ENCODE data around the gene ZBTB7A. TPM values are rescaled to one million over a fixed set of nuclear protein-coding genes. Genes with fewer than 3 reads are reported as not detected.

The ZBTB7A gene
- total RNA-seq, 1 experiment from 2014 or later = 27.9 TPM

- Mint-ChIP-seq H3K4me1 (peaks cover 23% of the 10 kb centered on the region), H3K27ac (no peak overlapping the region)
- no peak for ATAC-seq
Observed at GRCh38 chr19:4066176-4066606, 508 bp downstream of the ZBTB7A start.

GRCh38 chr19:4065430-4066175, 1.1 kb downstream of the ZBTB7A start:
- no peak for TF ChIP-seq ERG (CRISPR knock-in tag; IDR thresholded peaks at IDR 0.05)
- TF ChIP-seq SP1 (CRISPR knock-in tag; conservative IDR thresholded peaks at IDR 0.05) = peak; percentile 99
- TF ChIP-seq NFATC4 (CRISPR knock-in tag; IDR thresholded peaks at IDR 0.05) = no peak
- TF ChIP-seq NFYB (CRISPR knock-in tag; conservative IDR thresholded peaks at IDR 0.05; ENCODE audit: low read depth) = peak; percentile 82
- TF ChIP-seq CREB1 (CRISPR knock-in tag; IDR thresholded peaks at IDR 0.05) = no peak
- no peak for TF ChIP-seq CBFB (CRISPR knock-in tag; IDR thresholded peaks at IDR 0.05; ENCODE audit: low read depth)
- TF ChIP-seq HMGA2 (CRISPR knock-in tag; IDR thresholded peaks at IDR 0.05) = no peak
- TF ChIP-seq SOX15 (CRISPR knock-in tag; IDR thresholded peaks at IDR 0.05) = no peak
- H3K36me3 Mint-ChIP-seq = no peaks in the 10 kb centered on the region
- H3K27me3 Mint-ChIP-seq (ENCODE audit: low read depth) = peaks cover 26% of the 10 kb centered on the region
- H3K4me3 Mint-ChIP-seq = no peak overlapping the region
- DNase-seq (ENCODE audit: low spot score) = peak; percentile 97
- no peaks in the 10 kb centered on the region for H3K9me3 Mint-ChIP-seq
- POLR2A ChIA-PET = interaction anchor here (0.5 to 0.6 kb wide), 2 partner anchors 41 to 95 kb away, joined by 3 to 4 read pairs; partner anchors contain the start of gene DAPK3
- H3K27ac Mint-ChIP-seq = no peak overlapping the region
- CTCF ChIA-PET = interaction anchor here (0.6 to 1.5 kb wide), 7 partner anchors 20 to 227 kb away, joined by 3 to 10 read pairs (median 4); partner anchors contain the start of gene PIAS4
- peak; percentile 81 for ATAC-seq
- H3K4me1 Mint-ChIP-seq = peaks cover 26% of the 10 kb centered on the region

More at GRCh38 chr19:4066176-4066606, 508 bp downstream of the ZBTB7A start:
- POLR2A ChIA-PET = interaction anchor here (0.5 to 1.0 kb wide), 3 partner anchors 32 to 95 kb away, joined by 3 to 4 read pairs (median 3); partner anchors contain the start of gene DAPK3
- H3K36me3 Mint-ChIP-seq = no peaks in the 10 kb centered on the region
- H3K27me3 Mint-ChIP-seq (ENCODE audit: low read depth) = peaks cover 27% of the 10 kb centered on the region
- CTCF ChIA-PET = interaction anchor here (0.6 to 1.5 kb wide), 7 partner anchors 21 to 228 kb away, joined by 3 to 10 read pairs (median 4); partner anchors contain the start of gene PIAS4
- no peak for DNase-seq (ENCODE audit: low spot score)
- no peaks in the 10 kb centered on the region for H3K9me3 Mint-ChIP-seq
- H3K4me3 Mint-ChIP-seq = peak overlapping the region; percentile 43
- TF ChIP-seq PRRX2 (CRISPR knock-in tag; IDR thresholded peaks at IDR 0.05) (no peak), E2F1 (CRISPR knock-in tag; IDR thresholded peaks at IDR 0.05) (no peak), ESRRA (CRISPR knock-in tag; IDR thresholded peaks at IDR 0.05; ENCODE audit: borderline replicate concordance) (no peak), MLX (CRISPR knock-in tag; IDR thresholded peaks at IDR 0.05) (no peak), NFYB (CRISPR knock-in tag; conservative IDR thresholded peaks at IDR 0.05; ENCODE audit: low read depth) (no peak), ZNF219 (CRISPR knock-in tag; IDR thresholded peaks at IDR 0.05; ENCODE audit: borderline replicate concordance) (no peak)

GRCh38 chr19:4064496-4065260, 2.0 kb downstream of the ZBTB7A start:
- peak overlapping the region; percentile 79 for H3K4me3 Mint-ChIP-seq
- H3K4me1 Mint-ChIP-seq = peaks cover 31% of the 10 kb centered on the region
- DNase-seq (ENCODE audit: low spot score) (no peak), ATAC-seq (no peak)
- POLR2A ChIA-PET = no interaction called here
- TF ChIP-seq ZNF423 (CRISPR knock-in tag; IDR thresholded peaks at IDR 0.05) (peak; percentile 69), ZNF416 (CRISPR knock-in tag; IDR thresholded peaks at IDR 0.05) (no peak), USF2 (CRISPR knock-in tag; IDR thresholded peaks at IDR 0.05) (peak; percentile 35; the same call in 1 of the 2 replicates), ELF4 (CRISPR knock-in tag; IDR thresholded peaks at IDR 0.05; ENCODE audit: low read depth) (0 out of 2 replicates have a peak, but pooled peaks have one; percentile 59), HMGXB4 (CRISPR knock-in tag; IDR thresholded peaks at IDR 0.05) (peak; percentile 46; the same call in 1 of the 2 replicates), NR3C1 (CRISPR knock-in tag; conservative IDR thresholded peaks at IDR 0.05; ENCODE audit: low read depth) (no peak), ZNF317 (CRISPR knock-in tag; IDR thresholded peaks at IDR 0.05; ENCODE audit: borderline replicate concordance, low read depth) (peak; percentile 4; the same call in 1 of the 2 replicates), MAX (CRISPR knock-in tag; IDR thresholded peaks at IDR 0.05) (peak; percentile 44; the same call in 1 of the 2 replicates)
- no peaks in the 10 kb centered on the region for H3K9me3 Mint-ChIP-seq
- CTCF ChIA-PET = interaction anchor here (0.5 to 0.6 kb wide), 2 partner anchors 77 to 1656 kb away, joined by 3 to 4 read pairs; no protein-coding TSS in a partner anchor
- H3K27ac Mint-ChIP-seq = no peak overlapping the region
- H3K36me3 Mint-ChIP-seq = no peaks in the 10 kb centered on the region
- peaks cover 21% of the 10 kb centered on the region for H3K27me3 Mint-ChIP-seq (ENCODE audit: low read depth)
